Muscle layer of colon (tissue), 2 donors: ENCODE results near the gene SLC5A1.

Experiments used
- H3K27ac ChIP-seq: one replicate; pipeline ENCODE4 v1.7.0; 2013; ENCODE audit warnings: low read depth, mild to moderate bottlenecking, low read length, moderate library complexity
- H3K27me3 ChIP-seq, 2 donors: one replicate each; pipeline ENCODE4 v1.7.0; 2013; ENCODE audit warnings: low read length in 2 of 2, mild to moderate bottlenecking in 2 of 2; ENCODE audit not compliant: insufficient read depth in 2 of 2, control insufficient read depth in 1 of 2
- H3K36me3 ChIP-seq: one replicate; pipeline ENCODE4 v1.7.0; 2013; ENCODE audit warnings: mild to moderate bottlenecking, low read length; ENCODE audit not compliant: insufficient read depth
- H3K4me1 ChIP-seq: one replicate; pipeline ENCODE4 v1.7.0; 2013; ENCODE audit warnings: mild to moderate bottlenecking, low read length; ENCODE audit not compliant: insufficient read depth
- H3K4me3 ChIP-seq, 2 donors: one replicate each; pipeline ENCODE4 v1.7.0; 2013; ENCODE audit warnings: low read length in 2 of 2, low read depth in 1 of 2, mild to moderate bottlenecking in 1 of 2, moderate library complexity in 1 of 2
- H3K9ac ChIP-seq: one replicate; pipeline ENCODE4 v1.7.0; 2013; ENCODE audit warnings: low read length
- H3K9me3 ChIP-seq: one replicate; pipeline ENCODE4 v1.7.0; 2013; ENCODE audit warnings: mild to moderate bottlenecking, low read length
- donor health status: abdominal sarcoma.
- donor health status: Adenocarcinoma of cecum.

The SLC5A1 gene

DNA sequence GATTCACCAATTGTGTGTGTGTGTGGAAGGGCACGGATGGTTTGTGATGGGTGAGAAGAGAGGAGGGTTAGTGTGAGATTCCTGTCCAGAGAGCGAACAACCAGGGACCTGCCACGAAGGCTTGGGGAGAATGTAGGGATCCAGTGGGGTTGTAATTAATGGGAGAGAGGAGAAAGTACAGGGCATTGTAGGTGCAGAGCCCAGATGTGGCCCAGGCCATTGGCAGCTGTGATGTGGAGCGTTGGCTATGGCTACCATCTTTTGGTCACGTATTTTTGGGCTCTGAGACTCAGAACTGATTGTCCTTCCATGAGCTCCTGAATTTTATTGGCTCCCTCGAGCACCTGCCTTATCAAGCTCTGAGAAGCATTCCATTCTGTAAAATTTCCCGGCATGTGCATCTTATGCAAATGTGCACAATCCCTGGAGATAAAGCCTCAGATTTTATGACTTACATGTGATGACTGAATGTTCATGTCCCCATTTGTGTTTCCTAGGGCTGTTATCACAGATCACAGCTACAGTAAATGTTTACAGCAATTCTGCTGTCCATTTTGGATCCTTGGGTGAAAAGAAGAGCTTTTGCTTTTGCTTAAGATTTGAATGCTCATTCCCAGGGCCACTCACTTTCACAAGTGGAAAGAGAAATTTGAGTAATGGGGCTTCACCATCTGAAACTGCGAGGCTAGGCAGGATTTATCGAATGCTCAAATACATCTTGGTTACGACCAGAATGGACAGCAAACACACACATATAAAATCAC, 33.1 kb downstream of the SLC5A1 start:
- H3K36me3 ChIP-seq: no peaks in the 10 kb centered on the region
- H3K27ac ChIP-seq: no peak overlapping the region
- peaks cover 4% of the 10 kb centered on the region for H3K4me1 ChIP-seq
- peaks cover 0 to 8% of the 10 kb centered on the region in 2 donors for H3K27me3 ChIP-seq
- no peak overlapping the region for H3K4me3 ChIP-seq
- H3K9me3 ChIP-seq: no peaks in the 10 kb centered on the region
- no peak overlapping the region for H3K9ac ChIP-seq

DNA sequence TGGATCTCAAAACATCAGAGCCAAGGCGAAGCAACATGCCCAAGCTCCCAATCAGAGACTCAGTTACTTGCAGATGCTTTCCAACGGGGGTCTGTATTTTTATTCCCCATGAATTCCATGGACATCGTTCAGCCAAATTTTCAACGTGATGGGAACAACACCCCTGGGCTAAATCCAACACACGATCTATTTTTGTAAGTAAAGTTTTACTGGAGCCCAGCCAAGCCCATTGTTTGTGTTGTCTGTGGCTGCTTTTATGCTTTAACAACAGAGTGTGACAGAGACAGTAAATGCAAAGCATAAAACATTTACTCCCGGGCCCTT, 33.7 kb downstream of the SLC5A1 start:
- Histone ChIP-seq H3K4me3 (no peak overlapping the region), H3K9me3 (no peaks in the 10 kb centered on the region), H3K4me1 (peaks cover 4% of the 10 kb centered on the region), H3K36me3 (no peaks in the 10 kb centered on the region), H3K27ac (no peak overlapping the region), H3K9ac (no peak overlapping the region), H3K27me3 (peaks cover 0 to 8% of the 10 kb centered on the region in 2 donors)

GRCh38 chr22:32077151-32077550, 34.1 kb downstream of the SLC5A1 start:
- Histone ChIP-seq H3K4me3 (no peak overlapping the region), H3K36me3 (no peaks in the 10 kb centered on the region), H3K27me3 (peaks cover 0 to 8% of the 10 kb centered on the region in 2 donors), H3K27ac (no peak overlapping the region), H3K4me1 (peaks cover 4% of the 10 kb centered on the region), H3K9me3 (no peaks in the 10 kb centered on the region), H3K9ac (no peak overlapping the region)

- no peak overlapping the region for H3K9ac ChIP-seq
- H3K27ac ChIP-seq: no peak overlapping the region
- no peaks in the 10 kb centered on the region for H3K27me3 ChIP-seq
- peaks cover 4% of the 10 kb centered on the region for H3K4me1 ChIP-seq
- no peak overlapping the region for H3K4me3 ChIP-seq
- no peaks in the 10 kb centered on the region for H3K9me3 ChIP-seq
- H3K36me3 ChIP-seq: no peaks in the 10 kb centered on the region
These were observed 36.3 kb downstream of the SLC5A1 start for GRCh38 chr22:32079130-32080089.

DNA sequence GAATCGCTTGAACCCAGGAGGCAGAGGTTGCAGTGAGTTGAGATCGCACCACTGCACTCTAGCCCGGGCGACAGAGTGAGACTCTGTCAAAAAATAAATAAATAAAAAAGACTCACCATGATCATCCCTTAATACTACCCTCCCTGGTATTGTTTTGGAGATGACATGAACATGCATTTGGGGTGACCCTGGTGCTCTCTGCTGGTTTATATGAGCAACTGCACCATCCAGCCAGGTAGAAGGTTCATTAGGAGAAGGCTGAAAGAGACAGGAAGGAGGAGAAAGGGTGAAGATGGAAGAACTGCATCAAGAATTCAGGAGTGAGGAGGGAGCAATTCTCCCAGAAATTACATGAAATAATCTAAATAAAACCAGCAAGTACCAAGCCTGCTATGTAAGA, 37.8 kb downstream of the SLC5A1 start:
- Histone ChIP-seq H3K4me1 (peaks cover 4% of the 10 kb centered on the region), H3K9me3 (no peaks in the 10 kb centered on the region), H3K36me3 (no peaks in the 10 kb centered on the region), H3K4me3 (no peak overlapping the region), H3K27me3 (no peaks in the 10 kb centered on the region), H3K9ac (no peak overlapping the region), H3K27ac (no peak overlapping the region)

DNA sequence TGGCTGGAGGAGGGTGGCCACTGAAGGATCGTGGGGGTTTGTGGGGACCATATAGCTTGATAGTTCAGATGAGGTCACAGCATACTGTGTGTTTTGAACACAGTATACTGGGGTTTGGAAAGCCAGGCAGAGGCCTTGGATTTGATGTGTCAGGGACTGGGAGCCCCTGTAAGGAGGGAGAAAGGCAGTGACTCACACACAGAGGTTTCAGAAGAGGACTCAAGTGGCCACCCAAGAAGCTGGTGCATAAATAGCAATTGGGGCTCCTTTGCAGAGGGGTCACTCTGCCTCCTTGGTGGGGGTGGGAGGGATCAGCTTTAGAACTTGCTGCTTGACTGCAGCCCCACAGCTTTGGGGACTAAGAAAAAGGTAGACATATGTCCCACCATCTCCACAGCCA, 39.3 kb downstream of the SLC5A1 start:
- H3K27ac ChIP-seq: no peak overlapping the region
- H3K9ac ChIP-seq: no peak overlapping the region

GRCh38 chr22:32083000-32083399, 39.9 kb downstream of the SLC5A1 start:
- Histone ChIP-seq H3K27ac (no peak overlapping the region), H3K36me3 (no peaks in the 10 kb centered on the region), H3K27me3 (no peaks in the 10 kb centered on the region), H3K4me3 (no peak overlapping the region), H3K9me3 (no peaks in the 10 kb centered on the region), H3K4me1 (peaks cover 4% of the 10 kb centered on the region), H3K9ac (no peak overlapping the region)

More for the DNA sequence above, 39.3 kb downstream of the SLC5A1 start:
- H3K27me3 ChIP-seq: no peaks in the 10 kb centered on the region
- peaks cover 4% of the 10 kb centered on the region for H3K4me1 ChIP-seq
- H3K4me3 ChIP-seq: no peak overlapping the region
- H3K36me3 ChIP-seq: no peaks in the 10 kb centered on the region
- no peaks in the 10 kb centered on the region for H3K9me3 ChIP-seq

DNA sequence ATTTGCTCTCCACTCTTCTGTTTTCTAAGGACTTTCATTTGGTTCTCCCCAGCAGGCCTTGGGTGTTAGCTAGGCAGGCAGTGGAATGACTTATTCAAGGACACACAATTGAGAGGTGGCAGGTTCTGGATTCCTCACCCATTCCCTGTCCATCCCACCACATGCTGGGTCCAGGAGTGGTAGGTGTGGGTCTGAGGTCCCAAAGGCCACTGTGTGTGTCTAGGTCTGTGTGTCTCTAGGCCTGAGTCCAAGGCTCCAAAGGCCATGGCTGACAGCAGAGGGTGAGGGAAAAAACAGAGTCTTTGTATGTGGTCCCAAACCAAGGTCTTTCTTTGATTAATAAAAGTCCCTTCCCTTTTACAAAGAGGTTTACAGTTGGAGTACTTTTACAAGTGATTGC, 40.8 kb downstream of the SLC5A1 start:
- H3K9ac ChIP-seq: no peak overlapping the region
- H3K4me3 ChIP-seq: no peak overlapping the region
- H3K4me1 ChIP-seq: peaks cover 4% of the 10 kb centered on the region
- no peaks in the 10 kb centered on the region for H3K27me3 ChIP-seq
- H3K9me3 ChIP-seq: no peaks in the 10 kb centered on the region
- no peak overlapping the region for H3K27ac ChIP-seq
- no peaks in the 10 kb centered on the region for H3K36me3 ChIP-seq

DNA sequence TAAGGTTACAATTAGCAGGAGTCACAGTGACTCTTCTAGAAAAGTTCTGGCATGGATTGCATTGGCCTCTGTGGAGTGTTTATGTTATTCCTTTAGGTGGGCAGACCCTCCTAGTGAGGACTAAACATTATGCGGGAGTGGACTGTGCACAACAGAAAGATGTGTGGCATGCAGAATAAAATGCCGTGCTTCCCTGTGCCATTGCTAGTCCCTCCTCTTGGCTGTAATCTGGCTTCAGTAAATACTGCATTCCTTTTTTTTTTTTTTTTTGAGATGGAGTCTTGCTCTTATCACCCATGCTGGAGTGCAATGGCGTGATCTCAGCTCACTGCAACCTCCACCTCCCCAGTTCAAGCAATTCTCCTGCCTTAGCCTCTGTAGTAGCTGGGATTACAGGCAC, 45.0 kb downstream of the SLC5A1 start:
- no peaks in the 10 kb centered on the region for H3K36me3 ChIP-seq
- no peaks in the 10 kb centered on the region for H3K4me1 ChIP-seq
- H3K27me3 ChIP-seq: no peaks in the 10 kb centered on the region
- H3K9me3 ChIP-seq: no peaks in the 10 kb centered on the region
- H3K9ac ChIP-seq: no peak overlapping the region
- no peak overlapping the region for H3K27ac ChIP-seq
- no peak overlapping the region for H3K4me3 ChIP-seq

GRCh38 chr22:32097018-32097417, 54.0 kb downstream of the SLC5A1 start:
- H3K9me3 ChIP-seq: no peaks in the 10 kb centered on the region
- no peaks in the 10 kb centered on the region for H3K27me3 ChIP-seq
- H3K4me3 ChIP-seq: no peak overlapping the region
- H3K9ac ChIP-seq: no peak overlapping the region
- no peak overlapping the region for H3K27ac ChIP-seq
- H3K4me1 ChIP-seq: no peaks in the 10 kb centered on the region
- H3K36me3 ChIP-seq: no peaks in the 10 kb centered on the region

DNA sequence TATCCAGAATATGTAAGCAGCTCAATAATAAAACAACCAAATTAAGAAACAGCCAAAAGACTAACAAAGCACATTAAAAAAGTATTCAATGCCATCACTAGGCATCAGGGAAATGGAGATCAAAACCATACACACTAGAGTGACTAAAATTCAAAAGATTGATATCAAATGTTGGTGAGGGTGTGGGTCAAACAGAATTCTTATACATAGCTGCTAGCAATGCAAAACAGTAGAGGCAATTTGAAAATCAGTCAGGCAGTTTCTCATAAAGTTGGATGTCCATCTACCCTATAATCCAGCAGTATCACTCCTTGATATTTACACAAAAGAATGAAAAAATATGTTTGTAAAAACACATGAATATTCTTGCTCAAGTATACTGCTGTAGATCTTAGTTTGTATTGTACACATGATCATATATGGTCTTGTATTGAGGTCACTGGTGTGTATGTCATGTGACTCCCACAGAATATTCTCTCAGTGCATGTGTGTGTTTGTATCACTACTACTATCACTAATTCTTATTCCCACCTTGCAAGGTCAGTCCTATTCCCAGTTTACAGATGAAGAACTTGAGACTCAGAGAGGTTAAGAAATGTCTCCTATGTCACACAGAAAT, 54.9 kb downstream of the SLC5A1 start:
- Histone ChIP-seq H3K9ac (no peak overlapping the region), H3K9me3 (no peaks in the 10 kb centered on the region)

More for the DNA sequence above, 54.9 kb downstream of the SLC5A1 start:
- Histone ChIP-seq H3K4me1 (no peaks in the 10 kb centered on the region), H3K36me3 (no peaks in the 10 kb centered on the region), H3K4me3 (no peak overlapping the region), H3K27ac (no peak overlapping the region), H3K27me3 (no peaks in the 10 kb centered on the region)
